NCI-H460 (cell line): ENCODE results near the gene EPO. TPM values are rescaled to one million over a fixed set of nuclear protein-coding genes. Genes with fewer than 3 reads are reported as not detected.
"Not testable (repeated sequence)": the region's sequence is repeated elsewhere in the genome, so short reads cannot be mapped to it uniquely, and the experiment has no call there.

Experiments used
- DNase-seq: peaks from one replicate; pipeline ENCODE4 v3.0.0-alpha.2; 2016; ENCODE audit warnings: low read depth; ENCODE audit errors: extremely low read depth
- total RNA-seq: library from RNA; depleted of rRNA; stranded (reverse); fragments of >200 nt; shearing (Covaris generic); gene quantifications from 2 replicates; pipeline ENCODE4 v1.2.3, GENCODE V29; 2014; rRNA removed

The EPO gene
- total RNA-seq, 1 experiment from 2014 or later, result not detected

- DNase-seq, result no peak
Measured at GRCh38 chr7:100731937-100732636, 11.8 kb downstream of the EPO start.

- DNase-seq, result no peak
Measured at GRCh38 chr7:100735730-100736129, 15.5 kb downstream of the EPO start.

- DNase-seq, result no peak
Measured at GRCh38 chr7:100736671-100737070, 16.4 kb downstream of the EPO start.

GRCh38 chr7:100739934-100740333, 19.7 kb downstream of the EPO start:
- DNase-seq, result no peak

GRCh38 chr7:100744605-100745004, 24.3 kb downstream of the EPO start:
- no peak for DNase-seq

- DNase-seq, result peak; percentile 64
Measured at GRCh38 chr7:100745184-100745583, 24.9 kb downstream of the EPO start.

GRCh38 chr7:100752994-100753393, 32.7 kb downstream of the EPO start:
- DNase-seq, result no peak

- no peak for DNase-seq
Measured at GRCh38 chr7:100753750-100754149, 33.5 kb downstream of the EPO start.

- no peak for DNase-seq
Measured at GRCh38 chr7:100759357-100760171, 39.3 kb downstream of the EPO start.

- not testable (repeated sequence) for DNase-seq
Measured at GRCh38 chr7:100762841-100763240, 42.6 kb downstream of the EPO start.

GRCh38 chr7:100763556-100764140, 43.4 kb downstream of the EPO start:
- DNase-seq, result no peak

GRCh38 chr7:100764841-100765240, 44.6 kb downstream of the EPO start:
- no peak for DNase-seq

- DNase-seq, result no peak
Measured at GRCh38 chr7:100765250-100765649, 45.0 kb downstream of the EPO start.

GRCh38 chr7:100768784-100769183, 48.5 kb downstream of the EPO start:
- DNase-seq, result no peak

Other genes starting within 250 kb of the EPO start
- gene TSC22D4, start 241.3 kb upstream of the EPO start, total RNA-seq, result 28.2 and 29.9 TPM in 2 replicates
- gene NYAP1, start 236.5 kb upstream of the EPO start, total RNA-seq, result 0.47 and 1.2 TPM in 2 replicates
- gene AGFG2, start 181.3 kb upstream of the EPO start, total RNA-seq, result 3.9 and 4.1 TPM in 2 replicates
- gene SAP25, start 146.6 kb upstream of the EPO start, total RNA-seq, result 0.52 TPM in 1 of 2 replicates, not detected in the other
- 11.0 and 11.1 TPM in 2 replicates for gene LRCH4, start 134.3 kb upstream of the EPO start, total RNA-seq
- 0.69 and 1.3 TPM in 2 replicates for gene FBXO24, start 134.1 kb upstream of the EPO start, total RNA-seq
- 1.6 and 2.5 TPM in 2 replicates for gene PCOLCE, start 118.1 kb upstream of the EPO start, total RNA-seq
- gene MOSPD3, start 107.9 kb upstream of the EPO start, total RNA-seq, result 7.2 and 7.3 TPM in 2 replicates
- 1.4 and 3.8 TPM in 2 replicates for gene TFR2, start 78.9 kb upstream of the EPO start, total RNA-seq
- gene ACTL6B, start 64.0 kb upstream of the EPO start, total RNA-seq, result not detected in 2 replicates
- 88.0 and 96.4 TPM in 2 replicates for gene GNB2, start 46.7 kb upstream of the EPO start, total RNA-seq
- gene GIGYF1, start 26.2 kb upstream of the EPO start, total RNA-seq, result 15.7 and 17.2 TPM in 2 replicates
- 45.7 and 50.1 TPM in 2 replicates for gene POP7, start 14.3 kb upstream of the EPO start, total RNA-seq
- not detected in 2 replicates for gene ZAN, start 13.1 kb downstream of the EPO start, total RNA-seq
- 45.3 and 49.1 TPM in 2 replicates for gene EPHB4, start 107.1 kb downstream of the EPO start, total RNA-seq
- gene SLC12A9, start 132.2 kb downstream of the EPO start, total RNA-seq, result 10.5 and 11.8 TPM in 2 replicates
- 75.8 and 78.5 TPM in 2 replicates for gene TRIP6, start 146.9 kb downstream of the EPO start, total RNA-seq
- gene SRRT, start 154.6 kb downstream of the EPO start, total RNA-seq, result 43.4 and 44.0 TPM in 2 replicates
- 4.6 and 7.0 TPM in 2 replicates for gene UFSP1, start 169.2 kb downstream of the EPO start, total RNA-seq
- gene ACHE, start 175.4 kb downstream of the EPO start, total RNA-seq, result 0.17 and 0.27 TPM in 2 replicates
- 0.32 TPM in 1 of 2 replicates, not detected in the other for gene MUC3A, start 229.1 kb downstream of the EPO start, total RNA-seq
- gene MUC12, start 249.1 kb downstream of the EPO start, total RNA-seq, result 0.30 TPM in 1 of 2 replicates, not detected in the other